GM18508 (cell line): ENCODE measurements around the gene IGF2R.
"Not testable (repeated sequence)": the region's sequence is repeated elsewhere in the genome, so short reads cannot be mapped to it uniquely, and the experiment has no call there.

Experiments
- ATAC-seq: cut with Tn5 transposase; IDR thresholded peaks from one replicate; pipeline ENCODE4 v1.9.1; 2021; ENCODE audit warnings: moderate number of reproducible peaks; ENCODE audit not compliant: insufficient read depth, unreplicated experiment

The IGF2R gene

GRCh38 chr6:160111806-160112205 is 142.9 kb downstream of the IGF2R start:
- no peak for ATAC-seq

GRCh38 chr6:160112628-160113299 is 143.9 kb downstream of the IGF2R start:
- no peak for ATAC-seq

GRCh38 chr6:160114536-160114935 is 145.7 kb downstream of the IGF2R start:
- ATAC-seq: not testable (repeated sequence)

DNA sequence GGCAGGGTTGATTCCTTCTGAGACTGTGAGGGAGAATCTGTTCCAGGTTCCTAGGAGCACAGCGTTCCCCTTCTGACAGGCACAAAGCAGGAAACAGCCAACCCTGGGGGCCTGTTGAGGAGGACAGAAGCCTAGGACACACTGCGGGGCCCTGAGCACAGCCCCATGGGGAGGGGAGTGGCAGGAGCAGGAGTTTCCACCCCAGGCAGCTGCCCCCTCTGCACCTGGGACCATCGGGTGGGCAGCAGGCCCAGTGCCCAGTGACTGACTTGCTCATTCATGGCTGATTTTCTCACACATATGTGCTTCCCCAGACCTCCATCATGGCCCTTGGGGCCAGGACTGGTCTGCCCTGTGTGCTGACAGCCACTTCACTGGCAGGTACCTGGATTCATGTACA is 146.5 kb downstream of the IGF2R start:
- no peak for ATAC-seq

GRCh38 chr6:160116411-160116810 is 147.5 kb downstream of the IGF2R start:
- ATAC-seq: no peak

GRCh38 chr6:160117137-160117536 is 148.3 kb downstream of the IGF2R start:
- no peak for ATAC-seq

DNA sequence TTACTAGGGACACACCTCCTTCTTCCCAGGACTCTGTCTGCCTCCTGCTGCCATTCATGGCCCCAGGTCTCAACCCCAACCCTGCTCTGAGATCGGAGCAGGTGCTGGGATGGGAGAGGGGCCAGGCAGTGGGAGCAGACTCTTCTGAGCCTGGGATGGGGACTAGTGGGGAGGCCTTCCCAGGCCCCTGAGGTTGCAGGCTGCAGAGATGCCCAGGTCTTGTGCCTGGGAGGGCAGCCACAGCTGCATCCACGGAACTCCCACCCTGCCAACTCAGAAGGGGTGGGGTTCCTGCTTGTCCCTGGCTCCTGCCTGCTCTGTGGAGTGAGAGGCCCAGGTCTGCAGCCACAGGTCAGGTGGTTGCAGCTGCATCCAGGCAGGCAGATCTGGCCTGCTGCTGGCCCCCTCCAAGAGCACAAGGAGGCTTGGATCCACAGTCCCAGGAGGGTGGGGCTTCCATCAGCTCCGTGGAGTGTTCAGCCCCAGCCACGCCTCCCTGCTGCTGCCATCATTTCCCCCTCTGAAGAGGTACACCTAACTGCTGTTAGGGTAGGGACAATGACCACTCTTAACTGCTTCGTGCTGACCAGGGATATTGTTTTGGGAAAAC is 149.8 kb downstream of the IGF2R start:
- no peak for ATAC-seq

DNA sequence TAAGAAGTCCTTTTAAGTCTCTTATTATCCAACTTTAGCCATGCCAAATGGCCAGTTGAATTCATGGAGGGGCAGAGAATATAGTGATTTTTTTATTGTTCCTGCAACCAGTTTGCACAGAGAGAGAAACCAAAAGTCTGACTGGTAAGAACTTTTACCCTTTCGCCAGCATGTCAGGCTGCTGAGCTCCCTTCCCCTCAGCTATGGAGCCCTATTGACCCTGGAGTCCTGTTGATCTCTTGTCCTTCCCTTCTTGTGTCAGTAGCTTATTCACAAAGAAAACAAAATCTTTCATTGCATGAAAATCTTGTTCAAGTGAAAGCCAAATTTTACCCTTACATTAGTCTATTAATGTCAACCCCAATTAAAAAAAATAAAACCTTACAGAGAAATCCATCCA is 151.2 kb downstream of the IGF2R start:
- no peak for ATAC-seq

GRCh38 chr6:160121558-160121957 is 152.7 kb downstream of the IGF2R start, which contains the start of gene SLC22A1:
Gene SLC22A1, plus strand, starts transcription at chr6:160121815. Its CDS starts 121 bp downstream, at chr6:160121936.
- no peak for ATAC-seq

DNA sequence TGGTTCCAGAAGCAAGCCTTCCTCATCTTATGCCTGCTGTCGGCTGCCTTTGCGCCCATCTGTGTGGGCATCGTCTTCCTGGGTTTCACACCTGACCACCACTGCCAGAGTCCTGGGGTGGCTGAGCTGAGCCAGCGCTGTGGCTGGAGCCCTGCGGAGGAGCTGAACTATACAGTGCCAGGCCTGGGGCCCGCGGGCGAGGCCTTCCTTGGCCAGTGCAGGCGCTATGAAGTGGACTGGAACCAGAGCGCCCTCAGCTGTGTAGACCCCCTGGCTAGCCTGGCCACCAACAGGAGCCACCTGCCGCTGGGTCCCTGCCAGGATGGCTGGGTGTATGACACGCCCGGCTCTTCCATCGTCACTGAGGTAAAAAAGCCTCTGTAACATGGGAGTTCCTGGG is 153.1 kb downstream of the IGF2R start:
- ATAC-seq: no peak

DNA sequence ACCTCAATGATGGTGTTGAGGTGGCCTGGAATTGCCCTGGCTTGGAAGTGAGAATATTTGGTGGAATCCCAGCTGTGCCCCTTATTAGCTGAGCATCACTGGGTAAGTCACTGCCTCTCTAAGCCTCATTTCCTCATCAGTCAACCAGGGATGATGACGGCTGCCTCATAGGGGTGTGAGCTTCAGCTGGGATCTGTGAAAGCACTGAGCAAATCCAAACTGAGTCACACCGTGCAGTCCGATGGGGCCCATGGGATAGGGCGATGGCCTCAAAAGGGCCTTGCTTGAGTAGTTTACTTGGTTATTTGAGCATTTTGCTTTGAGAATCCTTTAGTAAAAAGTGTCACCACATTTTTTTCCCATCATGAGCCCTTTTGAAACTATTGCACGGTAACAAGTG is 153.9 kb downstream of the IGF2R start:
- no peak for ATAC-seq

GRCh38 chr6:160124007-160124406 is 155.1 kb downstream of the IGF2R start:
- no peak for ATAC-seq

- ATAC-seq: no peak
These were observed 155.7 kb downstream of the IGF2R start for GRCh38 chr6:160124605-160125004.

DNA sequence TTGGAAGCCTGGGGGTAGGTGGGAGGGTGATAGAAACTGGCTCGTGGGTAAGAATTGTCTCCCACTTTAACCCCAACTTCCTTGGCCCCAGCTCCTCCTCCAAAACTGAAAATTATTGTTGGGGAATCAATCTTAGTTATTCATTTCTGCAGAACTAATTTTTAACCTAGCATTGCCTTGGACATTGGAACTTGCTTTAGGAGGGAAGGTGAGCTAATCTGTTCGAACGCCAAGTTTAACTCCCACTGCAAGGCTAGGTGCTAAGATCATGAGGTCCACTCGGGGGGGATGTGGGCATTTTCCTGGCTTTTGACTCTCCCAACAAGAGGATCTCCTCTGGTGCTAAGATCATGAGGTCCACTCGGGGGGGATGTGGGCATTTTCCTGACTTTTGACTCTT is 156.2 kb downstream of the IGF2R start:
- ATAC-seq: not testable (repeated sequence)

- ATAC-seq: no peak
These were observed 158.6 kb downstream of the IGF2R start for GRCh38 chr6:160127270-160128124.

GRCh38 chr6:160128125-160128683 is 159.3 kb downstream of the IGF2R start:
- no peak for ATAC-seq

DNA sequence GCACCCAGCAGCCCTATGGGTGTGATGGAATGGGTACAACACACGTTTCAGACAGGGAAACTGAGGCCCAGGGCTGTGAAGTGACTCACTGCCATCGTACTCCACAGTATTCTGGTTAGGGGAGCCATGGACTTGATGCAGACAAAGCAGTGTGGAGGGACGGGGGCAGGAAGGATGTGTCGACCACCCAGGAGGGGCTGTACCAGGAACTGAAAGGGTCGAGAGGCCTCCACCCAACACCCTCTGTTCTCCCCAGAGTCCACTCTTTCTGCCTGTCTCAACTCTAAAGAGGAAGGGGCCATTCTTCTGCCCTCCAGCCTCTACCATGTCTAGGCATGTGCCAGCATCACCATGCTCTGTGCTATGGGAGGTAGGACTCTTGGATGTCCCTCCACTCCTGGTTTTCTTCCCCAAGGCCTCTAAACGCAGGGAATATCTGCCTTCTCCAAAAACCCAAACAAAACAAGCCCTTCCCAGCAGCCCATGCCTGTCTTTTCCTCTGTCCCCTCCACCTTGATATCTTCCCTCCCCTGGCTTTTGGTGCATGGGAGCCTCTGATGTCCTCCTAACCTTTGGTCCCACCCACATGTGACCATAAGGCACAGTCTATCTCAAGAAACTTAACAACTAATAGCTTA is 160.1 kb downstream of the IGF2R start:
- no peak for ATAC-seq

DNA sequence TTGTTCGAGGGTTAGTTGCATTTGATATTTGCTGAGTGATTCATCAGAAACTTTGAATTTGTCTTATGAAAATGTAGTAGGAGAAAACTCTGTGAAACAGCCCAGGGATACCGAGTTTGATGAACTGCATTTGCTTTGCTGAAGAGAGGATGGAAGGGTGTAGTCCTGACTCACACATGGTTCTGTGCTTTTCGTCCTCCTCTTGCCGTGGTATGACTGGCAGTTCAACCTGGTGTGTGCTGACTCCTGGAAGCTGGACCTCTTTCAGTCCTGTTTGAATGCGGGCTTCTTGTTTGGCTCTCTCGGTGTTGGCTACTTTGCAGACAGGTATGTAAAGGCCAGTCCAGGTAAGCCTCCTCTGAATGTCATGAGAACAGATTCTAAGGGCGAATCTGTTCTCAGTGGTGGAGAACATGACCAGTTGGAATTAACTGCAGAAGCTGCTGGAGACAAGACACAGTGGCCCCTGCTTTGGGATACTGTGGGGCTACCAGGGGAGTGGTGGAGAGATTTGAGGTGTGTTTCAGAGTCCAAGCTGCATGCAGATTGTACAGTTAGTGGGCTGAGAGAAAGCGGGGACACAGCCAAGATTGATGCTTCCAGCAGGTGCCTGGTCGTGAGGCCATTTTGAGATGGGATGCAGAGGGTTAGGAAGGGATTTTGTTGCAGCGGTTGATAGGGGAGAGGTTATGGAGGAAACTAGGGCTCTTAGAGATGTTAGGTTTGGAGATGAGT is 161.2 kb downstream of the IGF2R start:
- ATAC-seq: no peak

DNA sequence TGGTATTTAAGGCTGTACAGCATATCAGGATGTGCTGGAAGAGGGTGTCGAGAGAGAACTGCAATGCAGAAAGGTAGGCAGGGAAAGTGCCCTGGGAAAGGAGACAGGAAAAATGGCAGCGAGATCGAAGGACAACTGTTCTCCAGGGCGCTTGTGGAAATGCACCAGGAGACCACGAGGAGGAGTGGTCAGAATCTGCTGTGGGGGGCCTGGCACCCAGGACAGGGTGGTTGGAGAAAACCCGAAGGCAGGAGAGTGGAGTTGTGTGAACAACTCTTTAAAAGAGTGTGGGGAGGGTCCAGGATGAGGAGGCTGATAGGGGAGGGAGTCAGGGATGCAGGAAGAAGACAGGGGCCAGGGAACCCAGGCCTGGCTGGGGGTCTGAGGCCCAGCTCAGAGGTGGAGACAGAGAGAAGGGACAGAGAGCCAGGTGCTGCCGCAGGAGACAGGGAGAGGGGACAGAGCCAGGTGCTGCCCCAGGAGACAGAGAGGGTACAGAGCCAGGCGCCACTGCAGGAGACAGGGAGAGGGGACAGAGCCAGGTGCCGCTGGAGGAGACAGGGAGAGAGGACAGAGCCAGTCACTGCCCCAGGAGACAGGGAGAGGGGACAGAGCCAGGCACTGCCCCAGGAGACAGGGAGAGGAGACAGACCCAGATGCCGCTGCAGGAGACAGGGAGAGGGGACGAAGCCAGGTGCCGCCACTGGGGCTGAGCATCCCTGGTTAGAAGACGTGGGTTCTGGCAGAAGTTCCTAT is 162.0 kb downstream of the IGF2R start:
- no peak for ATAC-seq
